Mesendoderm (in vitro differentiated cells): ENCODE data around the gene PHPT1.

ENCODE experiments used
- DNase-seq: peaks from one replicate; pipeline ENCODE4 v3.0.0; 2013
- H2AK5ac ChIP-seq: 2 replicates; pipeline ENCODE4 v1.6.1; 2013; ENCODE audit warnings: low read length, inconsistent platforms
- H2BK120ac ChIP-seq: 2 replicates; pipeline ENCODE4 v1.6.1; 2013; ENCODE audit warnings: low read depth, mild to moderate bottlenecking, low read length, moderate library complexity, mixed read lengths
- H2BK15ac ChIP-seq: replicated peaks from 2 replicates; pipeline ENCODE4 v1.6.1; 2013; ENCODE audit warnings: low read depth, mild to moderate bottlenecking, moderate library complexity
- H2BK5ac ChIP-seq: 2 replicates; pipeline ENCODE4 v1.6.1; 2013; ENCODE audit warnings: low read length, inconsistent platforms
- H3K18ac ChIP-seq: 2 replicates; pipeline ENCODE4 v1.6.1; 2013; ENCODE audit warnings: mild to moderate bottlenecking, low read length, mixed read lengths
- H3K23ac ChIP-seq: one replicate; pipeline ENCODE4 v1.6.1; 2013; ENCODE audit warnings: low read length
- H3K27ac ChIP-seq: 2 replicates; pipeline ENCODE4 v1.5.1; 2013; ENCODE audit warnings: low read depth, mild to moderate bottlenecking, inconsistent platforms, low read length, moderate library complexity
- H3K27me3 ChIP-seq: 2 replicates; pipeline ENCODE4 v1.6.1; 2013; ENCODE audit warnings: low read length, control low read depth, mild to moderate bottlenecking, inconsistent platforms; ENCODE audit not compliant: insufficient read depth, poor library complexity
- H3K36me3 ChIP-seq: 2 replicates; pipeline ENCODE4 v1.6.1; 2013; ENCODE audit warnings: low read length, inconsistent platforms; ENCODE audit not compliant: control insufficient read depth, insufficient read depth
- H3K4ac ChIP-seq: one replicate; pipeline ENCODE4 v1.6.1; 2013; ENCODE audit warnings: low read depth, mild to moderate bottlenecking, low read length, moderate library complexity
- H3K4me1 ChIP-seq: 2 replicates; pipeline ENCODE4 v1.6.1; 2013; ENCODE audit warnings: low read depth, low read length, inconsistent platforms; ENCODE audit not compliant: control insufficient read depth
- H3K4me2 ChIP-seq: 2 replicates; pipeline ENCODE4 v1.6.1; 2013; ENCODE audit warnings: low read length
- H3K4me3 ChIP-seq: 2 replicates; pipeline ENCODE4 v1.5.1; 2013; ENCODE audit warnings: mild to moderate bottlenecking, low read length
- H3K56ac ChIP-seq: one replicate; pipeline ENCODE4 v1.6.1; 2013; ENCODE audit warnings: low read length
- H3K79me1 ChIP-seq: 2 replicates; pipeline ENCODE4 v1.6.1; 2013; ENCODE audit warnings: low read length, inconsistent platforms
- H3K79me2 ChIP-seq: 2 replicates; pipeline ENCODE4 v1.6.1; 2013; ENCODE audit warnings: mild to moderate bottlenecking, low read length; ENCODE audit not compliant: control insufficient read depth, insufficient read depth
- H3K9ac ChIP-seq: 2 replicates; pipeline ENCODE4 v1.6.1; 2013; ENCODE audit warnings: low read length, inconsistent platforms
- H4K5ac ChIP-seq: one replicate; pipeline ENCODE4 v1.6.1; 2013; ENCODE audit warnings: low read length
- H4K8ac ChIP-seq: one replicate; pipeline ENCODE4 v1.6.1; 2013; ENCODE audit warnings: low read depth, mild to moderate bottlenecking, control low read depth, low read length, moderate library complexity
- WGBS: extraction: QIAGEN DNeasy Blood & Tissue Kit; methylation state at CpG from one replicate; pipeline ENCODE4 v1.1.7; 2013; ENCODE audit warnings: low lambda C conversion rate, missing lambda C conversion rate; ENCODE audit not compliant: insufficient coverage; ENCODE audit errors: extremely low coverage; 5-methylcytosine and 5-hydroxymethylcytosine counted together

Gene PHPT1

DNA sequence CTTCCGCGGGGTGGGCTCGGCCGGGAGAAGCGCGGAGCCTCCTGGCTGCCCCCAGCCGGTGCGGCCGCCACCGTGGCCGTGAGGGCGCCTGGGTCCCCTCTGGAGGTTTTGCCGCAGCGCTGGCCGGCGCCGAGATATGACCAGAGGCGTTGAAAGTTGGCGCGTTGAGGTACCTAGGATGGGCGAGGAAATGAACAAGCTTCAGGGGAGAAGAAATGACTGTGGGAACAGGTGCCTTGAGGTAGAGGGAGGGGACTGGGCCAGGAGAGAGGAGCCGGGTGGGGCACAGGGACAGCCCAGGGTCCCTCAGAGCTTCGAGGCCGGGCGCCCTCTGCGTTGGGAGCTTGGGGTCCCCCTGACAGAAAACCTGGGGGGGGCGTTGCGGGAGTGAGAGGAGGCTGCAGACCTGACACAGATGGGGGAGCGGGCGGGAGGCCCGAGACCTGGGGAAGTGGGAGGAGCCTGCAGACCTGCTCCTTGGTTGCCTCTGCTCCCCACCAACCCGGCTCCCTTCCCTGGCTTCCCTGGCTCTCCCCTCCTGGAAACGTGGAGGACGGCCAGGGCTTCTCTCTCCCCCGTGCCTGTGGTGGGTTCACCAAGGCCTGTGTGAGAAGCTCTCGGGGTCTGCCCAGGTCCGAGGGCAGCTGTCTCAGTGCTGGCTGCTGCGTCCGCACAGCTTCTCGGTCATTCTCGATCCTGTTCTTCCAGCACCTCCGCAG lies 27.2 kb upstream of the PHPT1 start:
- Histone ChIP-seq H3K4me1 (no peaks in the 10 kb centered on the region), H3K79me2 (peaks cover 4% of the 10 kb centered on the region), H4K8ac (no peak overlapping the region), H3K4me3 (no peak overlapping the region), H3K4me2 (peak overlapping the region; percentile 5), H2AK5ac (no peak overlapping the region), H3K79me1 (peaks cover 9% of the 10 kb centered on the region), H3K4ac (no peak overlapping the region), H2BK120ac (no peak overlapping the region), H3K9ac (peak overlapping the region; percentile 77), H2BK5ac (no peak overlapping the region), H3K36me3 (peaks cover 7% of the 10 kb centered on the region), H3K27me3 (no peaks in the 10 kb centered on the region), H4K5ac (no peak overlapping the region), H2BK15ac (no peak overlapping the region), H3K18ac (peak overlapping the region; percentile 33), H3K23ac (peak overlapping the region; percentile 24), H3K56ac (peak overlapping the region; percentile 51), H3K27ac (peak overlapping the region; percentile 22)
- DNase-seq = no peak
- no CpG with 5 or more reads among the region's 42 CpGs for WGBS

DNA sequence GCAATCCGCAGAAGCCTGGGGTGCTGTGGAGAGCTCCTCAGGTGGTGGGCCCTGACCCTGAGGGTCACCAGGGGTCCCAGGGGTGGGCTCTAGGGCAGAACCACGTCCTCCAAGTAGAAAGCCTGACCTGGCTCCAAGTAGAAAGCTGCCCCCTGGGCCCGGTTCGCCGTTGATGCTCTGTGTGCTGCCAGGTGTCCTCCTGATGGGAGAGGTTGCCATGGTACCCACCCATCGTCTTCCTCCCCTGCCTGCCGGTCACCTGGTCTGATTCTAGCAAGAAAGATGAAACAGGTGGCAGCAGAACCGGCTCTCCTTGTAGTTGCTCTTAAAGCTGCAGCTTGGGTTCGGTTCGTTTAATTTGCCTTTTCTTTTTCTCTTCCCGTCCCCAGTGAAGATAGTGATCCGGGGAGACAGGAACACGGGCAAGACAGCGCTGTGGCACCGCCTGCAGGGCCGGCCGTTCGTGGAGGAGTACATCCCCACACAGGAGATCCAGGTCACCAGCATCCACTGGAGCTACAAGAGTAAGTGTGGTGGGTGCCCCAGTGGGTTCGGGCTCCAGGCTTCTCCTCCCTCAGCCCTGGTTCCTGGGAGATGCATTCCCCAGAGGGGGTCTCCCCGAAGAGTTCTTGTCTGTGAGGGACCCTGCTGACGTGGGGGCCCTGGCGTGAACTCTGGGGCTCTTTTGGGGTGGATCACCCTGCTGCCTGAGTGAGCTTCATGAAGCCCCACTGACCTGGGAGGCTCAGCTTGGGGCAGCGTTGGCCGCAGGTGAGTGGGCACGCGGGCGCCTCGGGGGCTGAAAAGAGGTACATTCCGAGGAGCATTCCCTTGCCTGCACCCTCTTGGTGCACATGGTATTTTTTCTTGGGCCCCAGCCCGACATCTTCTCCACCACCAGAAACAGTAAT lies 25.8 kb upstream of the PHPT1 start:
- no CpG with 5 or more reads among the region's 30 CpGs for WGBS
- Histone ChIP-seq H3K4me1 (no peaks in the 10 kb centered on the region), H3K4me2 (no peak overlapping the region), H3K79me2 (peaks cover 4% of the 10 kb centered on the region), H3K18ac (no peak overlapping the region), H3K27ac (no peak overlapping the region), H3K36me3 (peaks cover 9% of the 10 kb centered on the region), H4K5ac (no peak overlapping the region), H2AK5ac (no peak overlapping the region), H3K4ac (no peak overlapping the region), H3K4me3 (no peak overlapping the region), H3K56ac (no peak overlapping the region), H2BK5ac (no peak overlapping the region), H3K9ac (no peak overlapping the region), H4K8ac (no peak overlapping the region), H3K27me3 (no peaks in the 10 kb centered on the region), H2BK120ac (no peak overlapping the region), H2BK15ac (no peak overlapping the region), H3K23ac (no peak overlapping the region), H3K79me1 (peaks cover 9% of the 10 kb centered on the region)
- DNase-seq = no peak

DNA sequence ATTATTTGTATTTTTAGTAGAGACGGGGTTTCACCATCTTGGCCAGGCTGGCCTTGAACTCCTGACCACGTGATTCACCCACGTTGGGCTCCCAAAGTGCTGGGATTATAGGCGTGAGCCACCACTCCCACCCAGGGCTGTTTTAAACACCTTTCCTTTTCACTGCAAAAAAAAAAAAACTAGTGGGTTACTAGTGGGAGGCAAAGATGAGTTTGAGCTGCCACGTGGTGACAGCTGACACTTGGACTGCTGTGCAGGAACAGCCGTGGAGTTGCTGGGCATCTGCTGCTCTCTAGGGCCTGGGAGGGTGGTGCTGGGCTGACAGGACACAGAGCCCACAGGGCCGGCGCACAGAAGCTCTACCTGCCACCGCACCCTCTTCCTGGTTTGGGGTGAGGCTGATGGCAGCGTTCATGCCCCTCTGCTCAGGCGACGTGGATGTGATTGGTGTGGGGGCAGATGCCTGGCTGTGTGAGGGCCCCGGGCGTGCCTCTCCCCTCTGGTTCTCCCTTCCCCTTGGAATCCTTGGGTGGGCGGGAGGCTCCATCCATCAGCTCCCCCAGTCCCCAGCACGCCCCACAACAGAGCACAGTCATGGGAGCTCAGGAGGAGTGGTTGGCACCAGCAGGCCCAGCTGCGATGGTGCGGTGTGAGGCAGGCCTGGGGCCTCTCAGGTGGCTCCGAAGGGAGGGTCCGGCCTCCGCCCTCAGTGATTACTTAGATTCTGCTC lies 24.5 kb upstream of the PHPT1 start:
- Histone ChIP-seq H4K8ac (no peak overlapping the region), H2BK120ac (no peak overlapping the region), H2BK5ac (no peak overlapping the region), H3K4me3 (no peak overlapping the region), H3K9ac (no peak overlapping the region), H3K79me1 (peaks cover 8% of the 10 kb centered on the region), H2AK5ac (no peak overlapping the region), H3K27me3 (no peaks in the 10 kb centered on the region), H3K4me2 (no peak overlapping the region), H3K36me3 (peaks cover 19% of the 10 kb centered on the region), H3K56ac (no peak overlapping the region), H3K4me1 (no peaks in the 10 kb centered on the region), H2BK15ac (no peak overlapping the region), H3K79me2 (peaks cover 4% of the 10 kb centered on the region), H3K23ac (no peak overlapping the region), H3K4ac (no peak overlapping the region), H4K5ac (no peak overlapping the region), H3K18ac (no peak overlapping the region), H3K27ac (no peak overlapping the region)
- no CpG with 5 or more reads among the region's 21 CpGs for WGBS
- no peak for DNase-seq

DNA sequence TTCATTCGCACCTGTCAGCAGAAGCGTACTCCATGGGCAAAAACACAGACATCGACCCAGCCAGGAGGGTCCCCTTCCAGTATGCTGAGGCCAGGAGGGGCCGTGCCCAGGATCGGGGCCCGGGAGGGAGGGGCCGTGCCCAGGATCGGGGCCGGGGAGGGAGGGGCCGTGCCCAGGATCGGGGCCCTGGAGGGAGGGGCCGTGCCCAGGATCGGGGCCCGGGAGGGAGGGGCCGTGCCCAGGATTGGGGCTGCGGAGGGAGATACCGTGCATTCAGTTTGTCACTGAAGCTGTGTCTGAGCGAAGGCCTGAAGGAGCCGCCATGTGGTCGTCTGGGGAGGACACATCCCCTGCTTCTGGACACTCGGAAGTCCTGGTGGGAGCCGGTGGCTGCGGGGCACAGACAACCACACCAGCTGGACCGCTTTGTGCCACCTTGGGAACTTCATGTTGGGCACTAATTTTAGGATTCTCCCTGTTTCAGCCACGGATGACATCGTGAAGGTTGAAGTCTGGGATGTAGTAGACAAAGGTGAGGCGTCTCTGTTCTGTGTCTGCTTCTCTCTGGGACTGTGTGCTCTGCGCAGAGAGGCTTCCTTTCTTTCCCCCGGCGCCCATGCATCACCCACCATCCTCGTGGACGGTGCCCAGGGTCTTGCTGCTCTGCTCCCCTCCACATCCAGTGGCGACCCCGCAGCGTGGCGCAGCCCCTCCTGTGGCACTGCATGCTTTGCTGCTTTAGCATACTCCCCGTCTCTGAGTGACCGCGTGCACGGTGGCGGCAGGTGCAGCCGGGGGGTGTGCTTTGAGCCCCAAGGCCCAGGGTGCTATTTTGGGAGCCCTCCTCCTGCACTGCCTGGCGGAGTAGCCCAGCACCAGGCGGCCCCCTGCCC lies 23.7 kb upstream of the PHPT1 start:
- Histone ChIP-seq H3K4me3 (no peak overlapping the region), H3K27ac (no peak overlapping the region), H3K79me2 (peaks cover 4% of the 10 kb centered on the region), H3K4ac (no peak overlapping the region), H3K27me3 (no peaks in the 10 kb centered on the region), H2BK5ac (no peak overlapping the region), H3K79me1 (peaks cover 8% of the 10 kb centered on the region), H3K36me3 (peaks cover 19% of the 10 kb centered on the region), H3K4me1 (no peaks in the 10 kb centered on the region), H4K5ac (no peak overlapping the region), H3K18ac (no peak overlapping the region), H3K4me2 (no peak overlapping the region), H2AK5ac (no peak overlapping the region), H2BK15ac (no peak overlapping the region), H3K9ac (no peak overlapping the region), H3K56ac (no peak overlapping the region), H3K23ac (no peak overlapping the region), H4K8ac (no peak overlapping the region), H2BK120ac (no peak overlapping the region)
- DNase-seq = no peak
- WGBS = no CpG with 5 or more reads among the region's 44 CpGs

DNA sequence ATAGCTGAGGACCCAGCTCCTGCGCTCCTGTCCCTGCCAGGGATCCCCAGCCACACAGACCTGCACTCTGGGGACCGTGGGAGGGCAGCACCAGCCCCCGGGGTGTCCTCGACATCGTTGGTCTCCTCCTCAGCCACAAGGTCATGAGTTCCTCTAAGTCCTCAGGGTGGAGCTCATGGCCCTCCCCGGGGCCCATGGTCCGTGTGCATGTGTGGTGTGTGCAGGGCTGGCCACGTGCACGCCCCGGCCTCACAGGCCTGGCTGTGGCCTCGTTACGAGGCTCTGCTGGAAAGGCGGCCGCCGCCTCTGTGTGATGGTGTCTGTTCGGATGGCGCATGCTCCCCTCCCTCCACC lies 23.0 kb upstream of the PHPT1 start:
- no peak overlapping the region for H3K9ac ChIP-seq
- H3K23ac ChIP-seq = no peak overlapping the region
- H4K5ac ChIP-seq = no peak overlapping the region
- H3K4ac ChIP-seq = no peak overlapping the region
- no peak overlapping the region for H3K4me2 ChIP-seq
- no peak overlapping the region for H3K18ac ChIP-seq
- H2BK5ac ChIP-seq = no peak overlapping the region
- H3K79me2 ChIP-seq = peaks cover 4% of the 10 kb centered on the region
- H2BK15ac ChIP-seq = no peak overlapping the region
- H2AK5ac ChIP-seq = no peak overlapping the region
- H3K36me3 ChIP-seq = peaks cover 19% of the 10 kb centered on the region
- H3K27me3 ChIP-seq = no peaks in the 10 kb centered on the region
- H3K56ac ChIP-seq = no peak overlapping the region
- H3K79me1 ChIP-seq = peaks cover 8% of the 10 kb centered on the region
- no peak for DNase-seq
- no peak overlapping the region for H4K8ac ChIP-seq
- no peak overlapping the region for H2BK120ac ChIP-seq
- no peaks in the 10 kb centered on the region for H3K4me1 ChIP-seq
- WGBS = no CpG with 5 or more reads among the region's 17 CpGs
- no peak overlapping the region for H3K27ac ChIP-seq
- H3K4me3 ChIP-seq = no peak overlapping the region
